HG03045 (cell line): ENCODE results near the gene CYP4A22.
"Not testable (repeated sequence)": the region's sequence is repeated elsewhere in the genome, so short reads cannot be mapped to it uniquely, and the experiment has no call there.

Experiments used
- ATAC-seq: cut with Tn5 transposase; IDR thresholded peaks from one replicate; pipeline ENCODE4 v1.9.1; 2021; ENCODE audit warnings: mild to moderate bottlenecking, moderate library complexity; ENCODE audit not compliant: unreplicated experiment

Gene CYP4A22

DNA sequence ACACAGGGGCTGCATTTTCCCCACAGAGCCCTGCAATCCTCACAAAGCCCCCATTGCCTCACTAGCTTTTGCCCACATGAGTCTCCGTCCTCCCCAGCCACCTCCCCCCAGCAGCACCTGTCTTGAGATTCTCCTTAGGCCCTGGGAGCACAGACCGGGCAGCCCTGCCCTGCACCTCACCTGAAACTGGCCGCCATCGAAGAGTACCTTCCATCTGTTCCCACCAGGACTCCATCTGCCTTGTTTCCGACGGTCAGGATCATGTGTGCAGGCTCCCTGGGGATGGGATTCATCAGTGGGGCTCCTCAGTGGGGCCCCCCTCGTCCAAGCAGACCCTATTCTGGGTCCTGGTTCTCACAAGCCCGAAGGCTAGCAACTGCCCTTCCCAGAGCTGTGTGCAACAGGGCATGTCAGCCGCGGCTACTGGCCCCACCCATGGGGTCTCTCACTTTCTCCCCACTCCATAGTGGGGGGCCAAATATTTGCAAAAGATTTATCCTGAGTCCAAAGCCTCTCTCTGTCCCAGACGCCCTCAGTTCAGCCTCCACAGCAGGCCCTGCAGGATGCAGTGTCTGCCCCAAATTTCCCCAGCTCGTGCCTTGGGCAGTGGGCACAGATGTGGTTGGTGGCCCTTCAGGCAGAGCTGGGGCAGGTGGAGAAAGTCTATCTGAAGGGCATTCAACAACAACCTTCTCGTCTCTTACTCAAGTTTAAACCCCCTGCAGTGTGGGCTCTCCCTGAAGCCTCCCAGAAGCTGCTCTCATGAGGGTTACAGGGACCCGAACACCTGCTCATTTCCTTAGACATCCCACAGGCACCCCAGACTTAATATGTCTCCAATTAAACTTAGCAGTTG is 47.8 kb downstream of the CYP4A22 start:
- ATAC-seq, result no peak

DNA sequence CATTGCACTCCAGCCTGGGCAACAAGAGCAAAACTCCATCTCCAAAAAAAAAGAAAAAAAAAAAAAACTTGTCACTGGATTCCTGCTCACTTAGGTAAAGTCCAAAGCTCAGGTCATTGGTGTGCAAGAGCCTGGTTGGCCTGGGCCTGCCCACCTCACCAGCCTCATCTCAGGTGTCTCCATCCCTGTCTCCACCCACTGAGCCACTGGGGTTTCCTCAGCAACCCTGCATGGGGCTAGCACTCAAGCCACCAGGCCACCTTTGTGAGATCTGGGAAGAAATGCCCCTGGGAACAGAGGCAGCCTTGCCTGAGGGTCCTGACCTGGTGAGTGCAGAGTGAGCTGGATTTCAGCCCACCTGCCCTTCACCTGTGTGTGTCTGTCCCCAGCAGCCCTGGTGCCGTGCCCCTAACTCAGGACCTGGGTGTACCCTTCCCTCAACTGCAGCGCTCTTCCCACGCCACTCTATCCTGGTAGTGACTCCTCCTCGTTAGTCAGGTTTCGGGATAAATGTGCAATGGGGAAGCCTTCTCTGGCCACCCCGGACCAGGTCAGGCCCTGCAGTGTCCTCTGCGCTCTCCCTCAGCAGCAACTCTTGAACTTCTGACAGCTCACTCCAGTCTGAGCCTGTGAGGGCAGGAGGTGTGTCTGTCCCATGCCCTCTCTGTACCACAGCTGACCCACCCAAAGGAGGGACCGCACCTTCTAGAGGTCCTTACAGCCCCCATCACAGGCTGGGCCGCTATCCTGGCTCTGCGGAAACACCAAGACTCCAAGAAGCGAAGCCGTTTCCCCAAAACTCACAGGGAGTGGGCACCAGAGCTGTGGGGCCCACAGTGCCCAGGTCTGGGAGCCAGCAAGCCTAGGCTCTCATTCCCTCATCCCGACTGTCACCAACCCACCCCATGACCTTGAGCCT is 49.3 kb downstream of the CYP4A22 start:
- ATAC-seq, result no peak

- no peak for ATAC-seq
Measured at GRCh38 chr1:47187231-47187925, 50.1 kb downstream of the CYP4A22 start.

GRCh38 chr1:47187926-47188250 is 50.6 kb downstream of the CYP4A22 start:
- ATAC-seq, result no peak

DNA sequence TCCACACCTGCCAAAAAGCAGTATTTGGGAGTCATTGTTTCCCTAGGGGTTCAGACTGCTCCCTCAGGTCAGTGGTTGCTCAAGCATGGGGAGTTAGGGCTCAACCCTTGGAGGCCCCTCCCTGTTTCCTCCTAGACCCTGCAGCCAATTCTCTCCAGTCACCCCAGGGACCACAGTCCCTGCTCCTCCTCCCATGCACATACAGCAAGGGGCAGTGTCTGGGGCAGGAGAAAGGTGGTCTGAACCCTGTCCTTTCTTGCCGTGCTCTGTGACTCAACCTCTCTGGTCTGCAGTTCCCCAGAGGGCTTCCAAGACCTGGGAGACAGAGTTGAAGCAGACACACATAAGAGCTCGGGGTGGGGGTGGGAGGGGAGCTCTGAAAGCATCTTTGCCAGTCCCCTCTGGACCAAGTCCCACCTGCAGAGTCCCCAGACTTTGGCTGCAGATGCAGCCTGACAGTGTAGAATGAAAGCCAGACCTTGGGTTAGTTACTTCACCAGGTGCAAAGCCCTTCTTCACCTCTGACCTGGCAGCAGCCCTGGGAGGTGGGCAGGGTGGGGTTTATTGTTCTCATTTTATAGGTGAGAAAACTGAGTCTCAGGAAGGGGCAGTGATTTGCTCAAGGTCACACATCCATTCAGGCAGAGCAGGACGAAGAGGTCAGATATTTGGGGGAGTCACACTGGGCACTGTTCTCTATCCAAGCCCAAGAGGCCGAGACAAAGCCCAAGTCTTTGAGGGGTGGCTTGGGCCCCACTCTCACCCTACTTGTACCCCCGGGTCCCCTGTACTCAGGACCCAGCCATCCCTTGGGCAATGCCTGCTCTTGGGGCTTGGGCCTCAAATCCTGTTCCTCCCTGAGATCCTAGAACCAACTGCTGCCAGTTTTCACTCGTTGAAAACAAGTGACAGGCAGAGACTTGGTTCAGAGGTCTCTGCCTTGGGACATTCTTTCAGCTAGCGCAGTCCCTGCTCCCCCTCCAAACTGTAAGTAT is 51.8 kb downstream of the CYP4A22 start:
- ATAC-seq, result no peak

DNA sequence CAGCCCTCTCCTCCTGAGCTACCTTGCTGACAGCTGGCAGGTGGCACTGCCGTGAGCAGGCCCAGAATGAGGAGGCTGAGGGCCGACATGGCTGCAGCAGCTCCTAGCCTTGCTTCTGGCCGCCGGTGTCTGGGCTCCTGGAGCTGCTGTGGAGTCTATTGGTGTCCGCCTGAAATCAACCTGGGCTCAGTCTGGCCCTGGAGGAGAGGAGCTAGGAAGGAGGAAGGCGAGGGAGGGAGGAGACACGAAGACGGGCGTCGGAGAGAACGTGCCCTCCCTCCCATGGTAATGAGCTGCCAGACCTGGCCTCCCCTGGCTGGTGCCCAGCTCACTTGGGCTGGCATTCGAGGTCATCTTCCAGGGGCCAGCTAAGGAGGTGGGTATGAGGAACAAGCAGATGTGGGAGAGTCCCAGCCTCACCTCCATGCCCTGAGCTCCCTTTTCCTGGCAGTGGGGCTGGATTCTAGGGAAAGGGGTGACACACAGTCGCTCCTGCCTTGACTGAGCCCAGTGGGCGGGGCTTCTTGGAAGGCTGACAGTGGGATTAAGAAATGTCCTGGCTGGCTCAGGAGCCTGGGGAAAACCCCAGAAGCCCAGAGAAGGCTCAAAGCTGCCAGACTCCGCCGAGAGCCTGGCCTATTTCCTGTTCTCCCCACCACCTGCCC is 52.7 kb downstream of the CYP4A22 start, which contains the start of gene PDZK1IP1:
TSS of gene PDZK1IP1 (minus strand) at position 193 of the 665 bp plus-strand sequence. CDS start at position 89, 104 bp downstream.
- no peak for ATAC-seq

DNA sequence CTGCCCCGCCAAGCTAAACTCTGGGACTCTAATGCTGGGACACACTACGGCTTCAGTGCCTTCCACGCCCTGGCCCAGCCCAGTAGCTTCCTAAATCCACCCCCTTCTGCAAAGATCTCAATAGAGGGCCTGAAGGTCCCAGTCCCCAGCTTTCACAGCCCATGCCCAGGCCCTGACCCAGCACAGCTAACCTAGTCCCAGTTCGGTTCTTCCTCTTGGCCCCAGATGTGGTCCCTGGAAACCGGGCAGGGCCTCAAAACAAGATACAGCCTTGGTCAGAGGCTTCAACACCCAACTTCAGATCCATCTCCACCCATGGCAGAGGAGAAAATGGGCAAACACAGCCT is 53.2 kb downstream of the CYP4A22 start:
- no peak for ATAC-seq

GRCh38 chr1:47190857-47191256 is 53.6 kb downstream of the CYP4A22 start:
- ATAC-seq, result no peak

GRCh38 chr1:47191940-47192457 is 54.8 kb downstream of the CYP4A22 start:
- ATAC-seq, result no peak

DNA sequence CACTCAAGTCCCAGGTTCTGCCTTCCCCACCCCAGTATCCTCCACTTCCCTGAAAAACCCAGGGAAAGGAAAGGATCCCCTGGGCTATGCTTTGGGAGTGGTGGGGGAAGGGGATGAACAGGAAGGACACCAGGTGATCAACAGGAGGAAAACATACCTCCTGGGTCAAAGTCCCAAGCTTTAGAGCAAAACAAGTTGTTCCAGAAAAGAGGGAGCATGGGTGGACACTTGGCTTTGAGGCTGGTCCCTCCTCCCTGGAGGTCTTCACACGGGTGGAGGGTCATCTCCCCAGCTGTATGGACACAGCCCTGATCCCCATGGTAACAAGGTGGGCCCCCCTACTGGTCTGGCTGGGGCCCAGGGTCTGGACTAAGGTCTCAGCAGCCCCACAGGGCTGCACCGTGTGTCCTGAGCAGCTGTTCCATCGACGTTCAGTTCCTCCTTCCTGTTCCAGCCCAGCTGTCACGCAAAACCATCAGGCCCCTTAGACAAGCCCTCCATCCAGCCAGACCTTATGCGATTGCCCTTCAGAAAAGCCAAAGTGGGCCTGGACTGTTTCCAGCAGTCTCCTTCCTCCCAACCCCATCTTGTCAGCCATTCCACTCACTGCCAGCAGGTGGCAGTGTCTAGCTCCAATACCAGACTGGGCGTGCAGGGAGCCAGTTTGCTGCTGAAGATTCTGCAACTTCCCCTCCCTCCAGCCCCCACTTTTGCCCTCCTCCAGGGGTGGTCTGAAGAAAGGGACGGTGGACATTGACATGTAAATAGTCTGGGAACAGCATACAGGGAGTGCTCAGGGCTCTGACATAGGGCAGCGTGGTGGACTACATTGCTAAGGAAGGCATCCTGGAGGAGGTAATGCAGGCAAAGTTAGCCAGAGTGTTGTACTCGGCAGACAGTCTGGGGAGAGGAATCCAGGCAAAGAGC is 55.5 kb downstream of the CYP4A22 start:
- no peak for ATAC-seq

GRCh38 chr1:47193496-47193895 is 56.3 kb downstream of the CYP4A22 start:
- not testable (repeated sequence) for ATAC-seq

GRCh38 chr1:47194311-47194710 is 57.1 kb downstream of the CYP4A22 start:
- ATAC-seq, result no peak

- ATAC-seq, result not testable (repeated sequence)
Measured at GRCh38 chr1:47195981-47196380, 58.7 kb downstream of the CYP4A22 start.

DNA sequence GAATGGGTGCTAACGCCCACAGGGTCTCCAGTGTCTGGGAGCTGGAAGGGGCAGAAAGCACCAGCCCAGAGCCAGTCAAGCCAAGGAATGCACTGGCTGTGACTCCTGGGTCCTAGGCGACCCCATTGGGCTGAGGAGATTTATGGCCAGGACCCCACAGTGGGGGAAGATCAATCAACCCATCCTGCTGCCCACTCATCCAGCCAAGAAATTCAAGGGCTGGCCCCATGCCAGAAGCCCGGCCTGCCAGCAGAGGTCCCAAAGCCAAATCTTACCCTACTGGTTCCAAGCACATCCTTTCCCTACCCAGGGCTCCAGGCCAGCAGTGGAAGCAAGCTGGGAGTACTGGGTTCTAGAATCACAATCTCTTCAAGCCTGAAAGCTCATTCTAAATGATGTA is 59.4 kb downstream of the CYP4A22 start:
- ATAC-seq, result no peak

DNA sequence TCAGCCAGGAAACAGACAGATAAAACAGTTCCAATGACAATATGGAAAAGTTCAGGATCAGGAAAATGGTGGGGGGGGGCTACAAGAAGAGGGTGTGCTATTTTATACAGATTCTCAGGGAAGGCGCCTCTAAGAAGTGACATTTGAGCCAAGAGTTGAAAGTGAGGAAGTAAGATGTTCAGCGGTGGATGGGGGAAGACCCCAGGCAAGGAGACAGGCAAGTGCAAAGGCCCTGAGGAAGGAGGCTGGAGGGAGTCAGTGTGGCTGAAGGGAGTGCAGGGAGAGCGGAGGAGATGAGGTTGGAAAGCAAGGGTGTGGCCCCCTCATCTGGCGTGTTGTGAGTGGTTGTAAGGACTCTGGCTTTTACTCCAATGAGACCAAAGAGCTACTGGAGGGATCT is 61.0 kb downstream of the CYP4A22 start:
- ATAC-seq, result no peak
